HG03196 (cell line): ENCODE results near the gene TMEM108.
A peak's percentile ranks its signal among the peaks of the same experiment; 100 is the strongest.

ENCODE experiments used
- ATAC-seq: cut with Tn5 transposase; IDR thresholded peaks from one replicate; pipeline ENCODE4 v1.9.1; 2021; ENCODE audit not compliant: unreplicated experiment

TMEM108 gene

GRCh38 chr3:133377396-133377795 lies 339.2 kb downstream of the TMEM108 start:
- ATAC-seq, result no peak

- no peak for ATAC-seq
These were observed 341.7 kb downstream of the TMEM108 start for GRCh38 chr3:133379926-133380325.

- no peak for ATAC-seq
These were observed 342.5 kb downstream of the TMEM108 start for GRCh38 chr3:133380481-133381225.

- no peak for ATAC-seq
These were observed 343.3 kb downstream of the TMEM108 start for GRCh38 chr3:133381346-133382109.

GRCh38 chr3:133383175-133383574 lies 345.0 kb downstream of the TMEM108 start:
- no peak for ATAC-seq

GRCh38 chr3:133383741-133384140 lies 345.6 kb downstream of the TMEM108 start:
- ATAC-seq, result no peak

GRCh38 chr3:133384331-133385027 lies 346.3 kb downstream of the TMEM108 start:
- ATAC-seq, result peak; percentile 79

GRCh38 chr3:133386876-133387275 lies 348.7 kb downstream of the TMEM108 start:
- no peak for ATAC-seq

GRCh38 chr3:133387341-133387740 lies 349.1 kb downstream of the TMEM108 start:
- ATAC-seq, result no peak

- no peak for ATAC-seq
These were observed 350.7 kb downstream of the TMEM108 start for GRCh38 chr3:133388696-133389395.

- no peak for ATAC-seq
These were observed 352.5 kb downstream of the TMEM108 start for GRCh38 chr3:133390715-133391114.

GRCh38 chr3:133393204-133393603 lies 355.0 kb downstream of the TMEM108 start:
- ATAC-seq, result no peak

GRCh38 chr3:133393691-133394474 lies 355.7 kb downstream of the TMEM108 start:
- no peak for ATAC-seq

GRCh38 chr3:133394561-133395311 lies 356.5 kb downstream of the TMEM108 start:
- ATAC-seq, result no peak

- no peak for ATAC-seq
These were observed 358.7 kb downstream of the TMEM108 start for GRCh38 chr3:133396906-133397305.

GRCh38 chr3:133400006-133400515 lies 361.9 kb downstream of the TMEM108 start, which contains the start of gene BFSP2:
TSS of gene BFSP2 (plus strand) at chr3:133400056. CDS start at chr3:133400084, 28 bp downstream.
- ATAC-seq, result no peak

GRCh38 chr3:133401374-133402135 lies 363.4 kb downstream of the TMEM108 start:
- ATAC-seq, result no peak

- no peak for ATAC-seq
These were observed 366.7 kb downstream of the TMEM108 start for GRCh38 chr3:133404920-133405319.

GRCh38 chr3:133408366-133408765 lies 370.2 kb downstream of the TMEM108 start:
- no peak for ATAC-seq
